COR-L47 (cell line): ENCODE measurements around the gene RNU5D-1.
"Not testable (repeated sequence)": the region's sequence is repeated elsewhere in the genome, so short reads cannot be mapped to it uniquely, and the experiment has no call there.

Experiments used
- DNase-seq: peaks from one replicate; lab custom pipeline; 2025; lab: John Stamatoyannopoulos, UW

The RNU5D-1 gene

DNA sequence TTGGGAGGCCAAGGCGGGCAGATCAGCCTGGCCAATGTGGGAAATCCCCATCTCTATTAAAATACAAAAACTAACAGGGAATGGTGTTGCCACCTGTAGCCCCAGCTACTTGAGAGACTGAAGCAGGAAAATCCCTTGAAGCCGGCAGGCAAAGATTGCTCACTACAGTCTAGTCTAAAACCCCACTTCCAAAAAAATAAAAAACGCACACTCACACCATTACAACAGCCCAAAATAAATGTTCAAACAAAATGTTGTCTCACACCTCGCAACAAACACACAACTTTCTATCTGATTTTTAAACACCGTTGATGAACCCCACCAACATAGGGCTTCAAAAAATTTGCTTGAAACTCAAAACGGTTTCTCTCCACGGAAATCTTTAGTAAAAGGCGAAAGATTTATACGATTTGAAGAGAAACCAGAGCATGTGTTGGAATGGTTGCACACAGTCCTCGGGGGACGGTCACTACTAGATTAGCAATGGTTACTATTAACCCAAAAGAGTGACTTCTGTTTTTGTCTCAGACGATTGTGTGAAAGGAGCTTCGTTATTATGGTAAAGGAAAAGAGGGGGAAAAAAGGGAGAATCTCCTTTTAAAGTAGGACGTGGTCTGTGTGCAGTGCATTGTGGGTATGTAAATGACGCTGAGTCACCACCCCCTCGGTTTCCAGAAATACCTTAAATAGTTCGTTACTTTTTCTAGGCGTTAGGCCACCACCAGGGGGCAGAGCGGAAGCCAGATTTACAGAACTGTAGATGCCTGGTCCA is at the start of gene RNU5D-1:
TSS of gene RNU5D-1 (minus strand) at position 430 of the 772 bp plus-strand sequence.
- peak; percentile 71 for DNase-seq

GRCh38 chr1:44780583-44781121 is 49.7 kb upstream of the RNU5D-1 start:
- DNase-seq: no peak

- DNase-seq: no peak
Measured at GRCh38 chr1:44778705-44779576, 48.0 kb upstream of the RNU5D-1 start.

- DNase-seq: no peak
Measured at GRCh38 chr1:44777969-44778635, 47.1 kb upstream of the RNU5D-1 start.

DNA sequence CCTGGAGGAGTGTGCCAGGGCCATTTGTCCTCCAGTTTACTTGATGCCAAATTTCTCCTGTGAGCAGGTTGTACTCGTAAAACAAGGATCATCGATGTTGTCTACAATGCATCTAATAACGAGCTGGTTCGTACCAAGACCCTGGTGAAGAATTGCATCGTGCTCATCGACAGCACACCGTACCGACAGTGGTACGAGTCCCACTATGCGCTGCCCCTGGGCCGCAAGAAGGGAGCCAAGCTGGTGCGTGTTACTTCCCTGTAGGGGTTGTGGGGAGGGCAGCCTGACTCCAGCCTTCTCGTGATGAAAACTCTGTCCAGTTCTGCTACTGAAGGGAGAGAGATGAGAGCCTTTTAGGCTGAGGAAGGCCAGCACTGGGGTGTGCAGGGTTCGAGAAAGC is 46.6 kb upstream of the RNU5D-1 start:
- DNase-seq: no peak

- no peak for DNase-seq
Measured at GRCh38 chr1:44776730-44777068, 45.7 kb upstream of the RNU5D-1 start.

DNA sequence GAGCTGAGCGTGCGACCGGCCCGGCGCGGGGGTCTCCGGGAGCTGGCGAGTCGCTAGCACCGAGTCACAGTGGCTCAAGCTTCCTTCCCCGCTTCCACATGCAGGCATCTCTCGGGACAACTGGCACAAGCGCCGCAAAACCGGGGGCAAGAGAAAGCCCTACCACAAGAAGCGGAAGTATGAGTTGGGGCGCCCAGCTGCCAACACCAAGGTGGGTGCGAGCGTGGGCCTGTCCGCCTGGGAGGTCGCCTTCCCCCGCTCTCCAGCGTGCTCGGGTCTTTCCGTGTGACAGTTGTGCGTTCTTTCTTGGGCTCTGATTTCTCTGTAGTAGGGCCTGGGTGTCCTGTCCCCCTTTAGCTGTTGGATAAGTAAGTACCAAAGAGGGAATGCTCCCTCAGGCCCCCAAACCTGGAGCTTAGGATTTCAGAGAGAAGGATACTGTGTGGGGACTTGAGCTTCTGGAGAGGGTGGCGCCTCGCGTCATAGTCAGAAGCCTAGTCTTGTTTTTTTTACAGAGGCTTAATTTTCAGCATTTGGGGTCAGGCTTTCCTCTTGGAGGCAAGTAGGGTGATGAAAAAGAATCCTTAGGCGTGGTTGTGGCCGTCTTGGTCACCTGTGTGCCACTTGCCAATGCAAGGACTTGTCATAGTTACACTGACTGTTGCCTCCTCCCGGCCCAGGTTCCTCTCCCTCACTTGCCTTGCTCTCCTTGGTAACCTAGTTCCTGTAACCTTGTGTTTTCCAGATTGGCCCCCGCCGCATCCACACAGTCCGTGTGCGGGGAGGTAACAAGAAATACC is 45.2 kb upstream of the RNU5D-1 start:
- DNase-seq: no peak

- DNase-seq: peak; percentile 83
Measured at GRCh38 chr1:44775078-44775929, 44.3 kb upstream of the RNU5D-1 start, which contains the start of gene RPS8. Gene RPS8, plus strand, starts transcription at chr1:44775540. Its CDS starts 57 bp downstream, at chr1:44775597.

DNA sequence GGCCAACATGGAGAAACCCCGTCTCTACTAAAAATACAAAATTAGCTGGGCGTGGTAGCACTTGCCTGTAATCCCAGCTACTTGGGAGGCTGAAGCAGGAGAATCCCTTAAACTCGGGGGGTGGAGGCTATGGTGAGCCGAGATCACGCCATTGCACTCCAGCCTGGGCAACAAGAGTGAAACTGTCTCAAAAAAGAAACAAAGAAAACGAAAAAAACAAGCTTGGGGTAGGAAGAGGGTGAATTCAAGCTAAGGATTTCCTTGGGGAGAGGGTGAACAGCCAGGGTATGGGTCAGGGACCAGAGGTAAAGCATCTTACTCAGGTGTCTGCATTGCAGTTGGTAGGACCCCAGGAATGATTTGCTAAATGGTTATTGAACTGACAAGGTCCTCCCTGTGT is 35.5 kb upstream of the RNU5D-1 start:
- not testable (repeated sequence) for DNase-seq

- no peak for DNase-seq
Measured at GRCh38 chr1:44760876-44761275, 29.9 kb upstream of the RNU5D-1 start.

- no peak for DNase-seq
Measured at GRCh38 chr1:44759077-44759476, 28.1 kb upstream of the RNU5D-1 start.

DNA sequence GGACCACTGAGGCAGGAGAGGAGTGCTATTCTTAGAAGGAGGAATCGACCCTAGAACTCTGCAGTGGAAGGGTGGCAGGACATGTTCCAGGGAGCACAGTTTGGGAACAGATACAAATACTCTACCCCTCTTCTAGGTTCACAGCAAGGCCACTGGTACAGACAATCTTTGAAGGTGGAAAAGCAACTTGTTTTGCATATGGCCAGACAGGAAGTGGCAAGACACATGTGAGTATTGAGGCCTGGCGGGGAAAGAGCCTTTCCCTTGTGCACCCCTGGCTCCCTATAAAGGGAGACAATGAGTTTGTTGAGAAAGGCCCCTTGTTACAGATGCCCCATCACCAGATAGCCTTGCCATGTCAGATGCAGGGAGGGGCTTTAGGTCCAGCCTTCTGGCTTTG is 26.4 kb upstream of the RNU5D-1 start:
- DNase-seq: no peak

GRCh38 chr1:44747878-44748277 is 16.9 kb upstream of the RNU5D-1 start:
- DNase-seq: no peak

DNA sequence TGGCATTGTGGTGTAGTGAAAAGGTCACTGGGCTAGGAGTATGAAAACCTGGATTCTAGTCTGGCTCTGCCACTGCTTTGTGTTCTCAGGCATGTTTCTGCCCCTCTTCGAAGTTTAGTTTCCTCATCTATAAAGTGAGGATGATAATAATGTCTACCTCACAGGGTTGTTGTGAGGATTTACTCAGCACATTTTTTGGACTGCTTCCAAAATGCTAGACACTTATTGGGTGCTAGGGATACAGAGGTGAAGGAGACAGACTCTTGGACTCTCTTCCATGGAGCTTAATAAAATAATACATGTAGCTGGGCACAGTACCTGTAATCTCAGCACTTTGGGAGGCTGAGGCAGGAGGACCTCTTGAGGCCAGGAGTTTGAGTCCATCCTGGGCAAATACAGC is 12.2 kb upstream of the RNU5D-1 start:
- DNase-seq: no peak

- no peak for DNase-seq
Measured at GRCh38 chr1:44740179-44740617, 9.2 kb upstream of the RNU5D-1 start.

DNA sequence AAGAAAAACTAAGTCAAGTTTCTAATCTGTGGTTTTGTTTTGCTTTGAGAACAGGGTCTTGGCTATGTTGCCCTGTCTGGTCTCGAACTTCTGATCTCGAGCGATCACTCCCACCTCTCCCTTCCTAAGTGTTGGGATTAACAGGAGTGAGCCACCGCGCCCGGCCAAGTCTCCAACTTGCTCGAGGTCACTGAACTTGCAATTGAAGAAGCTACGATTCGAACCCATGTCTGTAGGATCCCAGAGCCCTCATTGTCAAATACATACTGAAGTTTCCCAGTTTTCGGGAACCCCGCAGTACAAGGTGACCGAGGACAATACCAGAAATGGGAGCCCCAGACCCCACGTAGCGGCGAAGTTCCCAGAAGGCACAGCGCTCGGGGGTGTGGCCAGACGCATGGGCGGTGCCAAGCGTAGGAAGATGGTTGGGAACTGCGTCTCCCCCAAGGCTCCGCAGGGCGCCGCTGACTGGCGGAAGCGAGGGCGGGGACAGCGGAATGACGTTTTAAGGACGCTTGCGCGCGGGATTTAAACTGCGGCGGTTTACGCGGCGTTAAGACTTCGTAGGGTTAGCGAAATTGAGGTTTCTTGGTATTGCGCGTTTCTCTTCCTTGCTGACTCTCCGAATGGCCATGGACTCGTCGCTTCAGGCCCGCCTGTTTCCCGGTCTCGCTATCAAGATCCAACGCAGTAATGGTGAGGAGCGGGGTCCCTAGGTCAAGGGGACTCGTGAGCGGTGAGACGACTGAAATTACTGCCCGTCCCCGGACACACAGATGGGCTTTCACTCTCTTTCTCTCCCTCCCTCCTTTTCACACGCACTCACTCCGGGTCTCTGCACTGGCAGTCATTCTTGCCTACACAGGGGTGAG is 8.6 kb upstream of the RNU5D-1 start, which contains the start of gene KIF2C:
TSS of gene KIF2C (plus strand) at position 531 of the 872 bp plus-strand sequence. CDS start at position 627, 96 bp downstream.
- peak; percentile 93 for DNase-seq

GRCh38 chr1:44738953-44739306 is 8.0 kb upstream of the RNU5D-1 start:
- not testable (repeated sequence) for DNase-seq

GRCh38 chr1:44735992-44736391 is 5.0 kb upstream of the RNU5D-1 start:
- DNase-seq: no peak

- no peak for DNase-seq
Measured at GRCh38 chr1:44733784-44734183, 2.8 kb upstream of the RNU5D-1 start.
